DOHH2 (cell line): ENCODE results near the gene GGT1.
"Not testable (repeated sequence)": the region's sequence is repeated elsewhere in the genome, so short reads cannot be mapped to it uniquely, and the experiment has no call there.

Source experiments
- H3F3A ChIP-seq: fragments of 200-600 bp; sonication (generic), shearing (Covaris generic); 2 replicates; pipeline ENCODE4 v1.6.0; 2016; ENCODE audit warnings: antibody characterized with exemption, mild to moderate bottlenecking; ENCODE audit not compliant: control insufficient read depth, insufficient read depth
- H3K27ac ChIP-seq: fragments of 200-600 bp; sonication (generic); 2 replicates; pipeline ENCODE4 v1.5.1; 2014; ENCODE audit warnings: low read depth, mild to moderate bottlenecking, low read length, moderate library complexity
- H3K27me3 ChIP-seq: fragments of 200-600 bp; sonication (generic); 2 replicates; pipeline ENCODE4 v1.6.1; 2014; ENCODE audit warnings: mild to moderate bottlenecking, low read length, mixed read lengths; ENCODE audit not compliant: control insufficient read depth
- H3K36me3 ChIP-seq: fragments of 200-600 bp; sonication (generic); 2 replicates; pipeline ENCODE4 v1.6.1; 2014; ENCODE audit warnings: mild to moderate bottlenecking, low read length, moderate library complexity, mixed read lengths; ENCODE audit not compliant: control insufficient read depth
- H3K4me1 ChIP-seq: fragments of 200-600 bp; sonication (generic); 2 replicates; pipeline ENCODE4 v1.6.1; 2014; ENCODE audit warnings: mild to moderate bottlenecking, low read length, mixed read lengths; ENCODE audit not compliant: control insufficient read depth
- H3K4me2 ChIP-seq: fragments of 200-600 bp; sonication (generic); 2 replicates; pipeline ENCODE4 v1.6.0; 2014; ENCODE audit warnings: mild to moderate bottlenecking, low read length, moderate library complexity
- H3K4me3 ChIP-seq: fragments of 200-600 bp; sonication (generic); 2 replicates; pipeline ENCODE4 v1.5.1; 2014; ENCODE audit warnings: mild to moderate bottlenecking, low read length, mixed read lengths
- H3K79me2 ChIP-seq: fragments of 200-600 bp; sonication (generic); 2 replicates; pipeline ENCODE4 v1.6.1; 2014; ENCODE audit warnings: mild to moderate bottlenecking, low read length, mixed read lengths; ENCODE audit not compliant: control insufficient read depth
- H3K9me2 ChIP-seq: fragments of 200-600 bp; sonication (generic); replicated peaks from 2 replicates; pipeline ENCODE4 v1.6.1; 2014; ENCODE audit warnings: mild to moderate bottlenecking, low read length, mixed read lengths; ENCODE audit not compliant: control insufficient read depth
- H3K9me3 ChIP-seq: fragments of 200-600 bp; sonication (generic); 2 replicates; pipeline ENCODE4 v1.6.1; 2014; ENCODE audit warnings: antibody characterized with exemption, low read length, mixed read lengths; ENCODE audit not compliant: control insufficient read depth, insufficient read depth
- H4K20me1 ChIP-seq: fragments of 200-600 bp; sonication (generic); 2 replicates; pipeline ENCODE4 v1.6.0; 2014; ENCODE audit warnings: low read depth, mild to moderate bottlenecking, antibody characterized with exemption, low read length, moderate library complexity; ENCODE audit not compliant: control insufficient read depth, insufficient read depth
- EZH2phosphoT487 ChIP-seq: fragments of 200-600 bp; sonication (generic); IDR thresholded peaks from 2 replicates; pipeline ENCODE4 v1.6.1; 2017; ENCODE audit warnings: borderline replicate concordance, mild to moderate bottlenecking, antibody characterized with exemption, low read length, moderate library complexity, mixed read lengths
- TF ChIP-seq, protein P1 (sequence below): fragments of 200-600 bp; sonication (generic); IDR thresholded peaks from one replicate; pipeline ENCODE4 v1.5.1; 2014; ENCODE audit warnings: antibody characterized with exemption, mild to moderate bottlenecking, low read depth, low read length; ENCODE audit not compliant: poor library complexity, severe bottlenecking

The GGT1 gene

DNA sequence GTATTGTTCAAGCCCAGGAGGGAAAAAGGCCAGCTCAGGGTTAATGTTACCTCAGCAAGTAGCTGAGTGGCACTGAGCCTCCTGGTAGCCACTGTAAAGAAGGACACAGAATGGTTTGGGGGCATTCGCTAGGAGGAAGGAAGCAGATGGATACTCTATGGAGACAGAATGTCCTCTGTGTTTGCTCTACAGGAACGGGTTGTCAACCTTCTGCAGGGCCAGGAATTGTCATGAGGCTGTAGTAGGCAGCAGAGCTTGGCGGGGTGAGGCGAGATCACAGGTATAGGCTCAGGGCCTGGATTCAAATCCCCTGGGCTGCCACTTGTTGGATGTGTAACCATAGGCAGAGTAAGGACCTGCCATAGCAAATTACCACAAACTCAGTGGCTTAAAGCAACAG lies 7.1 kb upstream of the GGT1 start:
- H3K4me1 ChIP-seq: peaks cover 3% of the 10 kb centered on the region; the same call in 1 of the 2 replicates
- peaks cover 20% of the 10 kb centered on the region for H3K27me3 ChIP-seq
- no peak overlapping the region for H3K4me3 ChIP-seq
- no peaks in the 10 kb centered on the region for H3K9me3 ChIP-seq
- no peaks in the 10 kb centered on the region for H3K79me2 ChIP-seq
- TF ChIP-seq, protein P1, sequence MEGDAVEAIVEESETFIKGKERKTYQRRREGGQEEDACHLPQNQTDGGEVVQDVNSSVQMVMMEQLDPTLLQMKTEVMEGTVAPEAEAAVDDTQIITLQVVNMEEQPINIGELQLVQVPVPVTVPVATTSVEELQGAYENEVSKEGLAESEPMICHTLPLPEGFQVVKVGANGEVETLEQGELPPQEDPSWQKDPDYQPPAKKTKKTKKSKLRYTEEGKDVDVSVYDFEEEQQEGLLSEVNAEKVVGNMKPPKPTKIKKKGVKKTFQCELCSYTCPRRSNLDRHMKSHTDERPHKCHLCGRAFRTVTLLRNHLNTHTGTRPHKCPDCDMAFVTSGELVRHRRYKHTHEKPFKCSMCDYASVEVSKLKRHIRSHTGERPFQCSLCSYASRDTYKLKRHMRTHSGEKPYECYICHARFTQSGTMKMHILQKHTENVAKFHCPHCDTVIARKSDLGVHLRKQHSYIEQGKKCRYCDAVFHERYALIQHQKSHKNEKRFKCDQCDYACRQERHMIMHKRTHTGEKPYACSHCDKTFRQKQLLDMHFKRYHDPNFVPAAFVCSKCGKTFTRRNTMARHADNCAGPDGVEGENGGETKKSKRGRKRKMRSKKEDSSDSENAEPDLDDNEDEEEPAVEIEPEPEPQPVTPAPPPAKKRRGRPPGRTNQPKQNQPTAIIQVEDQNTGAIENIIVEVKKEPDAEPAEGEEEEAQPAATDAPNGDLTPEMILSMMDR: no peak
- TF ChIP-seq EZH2phosphoT487: no peak
- H3K4me2 ChIP-seq: no peak overlapping the region
- H3K9me2 ChIP-seq: no peaks in the 10 kb centered on the region
- no peaks in the 10 kb centered on the region for H4K20me1 ChIP-seq
- H3K36me3 ChIP-seq: no peaks in the 10 kb centered on the region
- H3F3A ChIP-seq: no peaks in the 10 kb centered on the region
- no peak overlapping the region for H3K27ac ChIP-seq

DNA sequence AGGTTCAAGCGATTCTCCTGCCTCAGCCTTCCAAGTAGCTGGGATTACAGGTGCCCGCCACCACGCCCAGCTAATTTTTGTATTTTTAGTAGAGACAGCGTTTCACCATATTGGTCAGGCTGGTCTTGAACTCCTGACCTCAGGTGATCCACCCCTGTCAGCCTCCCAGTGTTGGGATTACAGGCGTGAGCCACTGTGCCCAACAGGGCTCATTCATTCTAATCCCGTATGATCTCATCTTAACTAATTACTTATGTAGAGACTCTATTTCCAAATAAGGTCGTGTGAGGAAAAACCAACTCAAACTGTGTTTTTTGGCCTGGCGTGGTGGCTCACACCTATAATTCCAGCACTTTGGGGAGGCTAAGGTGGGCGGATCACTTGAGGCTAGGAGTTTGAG lies 5.9 kb upstream of the GGT1 start:
- peaks cover 11% of the 10 kb centered on the region for H3K27me3 ChIP-seq
- H3K36me3 ChIP-seq, H3K27ac ChIP-seq, H3F3A ChIP-seq, H3K9me2 ChIP-seq, H3K4me3 ChIP-seq, H3K4me1 ChIP-seq, H3K79me2 ChIP-seq, H3K4me2 ChIP-seq, H4K20me1 ChIP-seq, H3K9me3 ChIP-seq: not testable (repeated sequence)

DNA sequence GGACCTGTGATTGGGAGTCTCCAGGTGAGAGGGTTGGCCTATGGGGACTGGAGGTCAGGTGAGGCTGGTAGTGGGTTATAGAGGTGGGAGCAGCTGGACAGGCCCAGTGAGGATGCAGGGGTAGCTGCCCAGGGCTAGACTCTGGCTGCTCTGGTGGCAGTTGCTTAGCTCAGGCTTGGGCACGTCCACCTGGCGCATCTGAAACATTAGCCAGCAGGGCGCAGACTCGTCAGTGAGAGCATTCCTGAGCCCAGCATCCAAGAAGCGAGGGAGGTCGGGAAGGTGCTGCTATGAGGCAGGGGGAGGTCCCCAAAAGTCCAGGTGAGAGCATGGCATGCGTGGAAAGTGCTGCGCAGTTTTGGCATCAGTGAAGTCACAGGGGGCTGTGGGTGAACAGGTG lies 3.5 kb upstream of the GGT1 start:
- Histone ChIP-seq H3K4me2 (no peak overlapping the region), H3K9me3 (no peaks in the 10 kb centered on the region), H4K20me1 (no peaks in the 10 kb centered on the region), H3K36me3 (no peaks in the 10 kb centered on the region), H3F3A (no peaks in the 10 kb centered on the region), H3K27me3 (no peaks in the 10 kb centered on the region), H3K4me3 (no peak overlapping the region), H3K79me2 (no peaks in the 10 kb centered on the region), H3K27ac (no peak overlapping the region), H3K9me2 (no peaks in the 10 kb centered on the region), H3K4me1 (peaks cover 8% of the 10 kb centered on the region; the same call in 1 of the 2 replicates)
- no peak for TF ChIP-seq EZH2phosphoT487
- TF ChIP-seq, protein P1: no peak

DNA sequence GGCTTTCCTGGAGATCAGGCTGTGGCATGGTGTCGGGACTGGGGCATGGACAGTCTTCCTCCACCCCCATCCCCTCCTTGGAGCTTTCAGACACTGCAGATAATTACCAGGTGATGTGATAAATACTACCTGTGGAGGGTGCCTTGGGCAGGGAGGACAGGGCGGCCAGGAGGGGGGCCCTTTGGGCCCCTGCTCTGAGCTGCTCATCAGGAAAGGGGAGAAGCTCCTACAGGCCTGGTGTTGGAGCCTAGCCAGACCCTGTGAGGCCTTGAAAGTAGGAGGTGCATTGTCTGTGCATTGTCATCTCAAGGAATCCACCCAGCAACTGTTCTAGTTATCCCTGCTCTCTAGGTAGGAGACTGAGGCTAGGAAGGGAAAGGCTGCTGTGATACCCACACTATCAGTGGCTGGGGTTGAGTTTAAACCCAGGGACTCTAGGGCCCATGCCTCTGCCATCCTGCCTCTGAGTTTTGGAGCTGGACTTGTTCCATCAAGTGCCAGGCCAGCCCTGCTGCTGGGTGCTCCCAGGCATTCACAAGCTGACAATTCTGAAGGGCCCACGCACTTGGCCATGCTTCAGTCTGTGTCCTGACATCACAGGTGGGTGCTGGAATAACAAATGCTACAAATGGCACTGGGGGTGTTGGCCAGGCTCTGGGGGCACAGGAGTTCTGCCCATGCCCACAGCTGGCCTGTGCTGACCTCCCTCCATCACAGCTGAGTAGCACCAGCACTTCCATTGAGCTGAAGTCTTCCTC lies 2.9 kb upstream of the GGT1 start:
- H4K20me1 ChIP-seq, H3K27ac ChIP-seq, H3K4me1 ChIP-seq, H3K4me3 ChIP-seq, H3K4me2 ChIP-seq, H3K9me2 ChIP-seq, H3K27me3 ChIP-seq, H3F3A ChIP-seq, H3K36me3 ChIP-seq, H3K79me2 ChIP-seq, H3K9me3 ChIP-seq: not testable (repeated sequence)
